ENCODE results near the gene FOXP1.

DNA sequence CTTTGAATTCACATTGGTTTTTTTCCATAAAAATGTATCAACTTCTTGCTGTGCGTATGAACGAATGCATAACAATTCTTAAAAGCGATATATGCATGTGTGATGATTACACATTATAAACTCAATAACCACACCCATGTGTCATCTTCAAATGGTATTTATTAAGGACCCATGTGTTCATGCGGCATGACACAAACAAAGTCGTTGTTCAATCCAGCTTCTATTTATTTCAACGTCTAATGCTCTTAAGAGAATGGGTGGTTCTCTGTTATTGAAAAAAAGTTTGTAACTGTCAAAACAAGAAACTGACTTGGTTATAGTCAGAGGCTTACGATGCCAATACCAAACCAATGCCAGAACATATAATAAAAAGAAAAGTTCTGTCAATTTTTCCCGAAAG, 195.9 kb downstream of the FOXP1 start:
- TF ChIP-seq TCF12 (IDR thresholded peaks at IDR 0.05; ENCODE audit: low read depth, low read length) (no peak), POLR2AphosphoS5 (IDR thresholded peaks at IDR 0.05; ENCODE audit: low read depth, low read length) (no peak), CTCF (IDR thresholded peaks at IDR 0.05; ENCODE audit: control extremely low read depth in 1 of 3, insufficient read depth in 1 of 3, low read depth in 1 of 3, low read length in 3 of 3) (no peak), MAX (IDR thresholded peaks at IDR 0.05) (no peak), BCL11A (IDR thresholded peaks at IDR 0.05; ENCODE audit: low read depth in 2 of 2, low read length in 2 of 2) (no peak), PHF8 (conservative IDR thresholded peaks at IDR 0.05; ENCODE audit: low read depth, low read length) (no peak), SRF (IDR thresholded peaks at IDR 0.05; ENCODE audit: low read depth, low read length) (no peak), EZH2 (IDR thresholded peaks at IDR 0.05; ENCODE audit: low read depth, low read length, severe bottlenecking) (no peak)

Measured in H1 (cell line).